AG09319 (cell line): ENCODE data around the gene DESI2.
"Not testable (repeated sequence)": the region's sequence is repeated elsewhere in the genome, so short reads cannot be mapped to it uniquely, and the experiment has no call there.

Experiments used
- DNase-seq: peaks from one replicate; pipeline ENCODE4 v3.0.0-alpha.2; 2010; ENCODE audit warnings: low read depth; ENCODE audit errors: extremely low read depth
- TF ChIP-seq, protein P1 (sequence below): IDR thresholded peaks from 2 replicates; pipeline ENCODE4 v1.5.1; 2011; ENCODE audit warnings: low read depth, mild to moderate bottlenecking, inconsistent platforms, low read length, moderate library complexity

The DESI2 gene

GRCh38 chr1:244735876-244736561 is 83.1 kb downstream of the DESI2 start:
- no peak for DNase-seq
- TF ChIP-seq, protein P1, sequence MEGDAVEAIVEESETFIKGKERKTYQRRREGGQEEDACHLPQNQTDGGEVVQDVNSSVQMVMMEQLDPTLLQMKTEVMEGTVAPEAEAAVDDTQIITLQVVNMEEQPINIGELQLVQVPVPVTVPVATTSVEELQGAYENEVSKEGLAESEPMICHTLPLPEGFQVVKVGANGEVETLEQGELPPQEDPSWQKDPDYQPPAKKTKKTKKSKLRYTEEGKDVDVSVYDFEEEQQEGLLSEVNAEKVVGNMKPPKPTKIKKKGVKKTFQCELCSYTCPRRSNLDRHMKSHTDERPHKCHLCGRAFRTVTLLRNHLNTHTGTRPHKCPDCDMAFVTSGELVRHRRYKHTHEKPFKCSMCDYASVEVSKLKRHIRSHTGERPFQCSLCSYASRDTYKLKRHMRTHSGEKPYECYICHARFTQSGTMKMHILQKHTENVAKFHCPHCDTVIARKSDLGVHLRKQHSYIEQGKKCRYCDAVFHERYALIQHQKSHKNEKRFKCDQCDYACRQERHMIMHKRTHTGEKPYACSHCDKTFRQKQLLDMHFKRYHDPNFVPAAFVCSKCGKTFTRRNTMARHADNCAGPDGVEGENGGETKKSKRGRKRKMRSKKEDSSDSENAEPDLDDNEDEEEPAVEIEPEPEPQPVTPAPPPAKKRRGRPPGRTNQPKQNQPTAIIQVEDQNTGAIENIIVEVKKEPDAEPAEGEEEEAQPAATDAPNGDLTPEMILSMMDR, result no peak

GRCh38 chr1:244739140-244739539 is 86.2 kb downstream of the DESI2 start:
- not testable (repeated sequence) for DNase-seq

DNA sequence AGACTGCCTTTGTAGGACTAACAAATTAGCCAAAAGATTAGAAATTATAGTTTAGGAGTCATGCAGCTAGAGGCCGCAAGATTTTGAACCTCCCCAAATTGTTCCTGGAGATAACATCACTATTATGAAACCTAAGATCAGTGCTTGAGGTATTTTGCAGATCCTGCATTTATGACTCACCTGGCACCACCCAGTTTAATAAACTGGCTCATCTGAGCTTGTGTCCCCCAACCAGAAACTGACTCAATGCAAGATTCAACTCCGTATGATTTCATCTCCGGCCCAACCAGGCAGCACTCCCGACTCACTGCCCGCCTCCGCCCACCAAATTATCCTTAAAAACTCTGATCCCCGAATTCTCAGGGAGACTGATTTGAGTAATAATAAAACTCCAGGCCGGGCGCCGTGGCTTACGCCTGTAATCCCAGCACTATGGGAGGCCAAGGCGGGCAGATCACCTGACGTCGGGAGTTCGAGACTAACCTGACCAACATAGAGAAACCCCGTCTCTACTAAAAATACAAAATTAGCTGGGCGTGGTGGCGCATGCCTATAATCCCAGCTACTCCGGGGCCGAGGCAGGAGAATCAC is 87.2 kb downstream of the DESI2 start:
- DNase-seq, result not testable (repeated sequence)

DNA sequence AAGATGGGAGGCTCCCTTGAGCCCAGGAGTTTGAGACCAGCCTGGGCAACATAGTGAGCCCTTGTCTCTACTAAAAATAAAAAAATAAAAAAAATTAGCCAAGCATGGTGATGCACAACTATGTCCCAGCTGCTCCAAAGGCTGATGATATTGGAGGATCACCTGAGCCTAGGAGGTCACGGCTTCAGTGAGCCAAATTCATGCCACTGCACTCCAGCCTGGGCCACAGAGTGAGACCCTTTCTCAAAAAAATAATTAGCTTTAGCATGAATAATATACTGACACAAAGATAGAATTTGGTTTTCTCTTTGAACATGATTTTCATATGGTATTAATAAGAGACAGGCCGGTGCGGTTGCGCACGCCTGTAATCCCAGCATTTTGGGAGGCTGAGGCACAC is 88.8 kb downstream of the DESI2 start:
- no peak for DNase-seq
- TF ChIP-seq, protein P1, result no peak

DNA sequence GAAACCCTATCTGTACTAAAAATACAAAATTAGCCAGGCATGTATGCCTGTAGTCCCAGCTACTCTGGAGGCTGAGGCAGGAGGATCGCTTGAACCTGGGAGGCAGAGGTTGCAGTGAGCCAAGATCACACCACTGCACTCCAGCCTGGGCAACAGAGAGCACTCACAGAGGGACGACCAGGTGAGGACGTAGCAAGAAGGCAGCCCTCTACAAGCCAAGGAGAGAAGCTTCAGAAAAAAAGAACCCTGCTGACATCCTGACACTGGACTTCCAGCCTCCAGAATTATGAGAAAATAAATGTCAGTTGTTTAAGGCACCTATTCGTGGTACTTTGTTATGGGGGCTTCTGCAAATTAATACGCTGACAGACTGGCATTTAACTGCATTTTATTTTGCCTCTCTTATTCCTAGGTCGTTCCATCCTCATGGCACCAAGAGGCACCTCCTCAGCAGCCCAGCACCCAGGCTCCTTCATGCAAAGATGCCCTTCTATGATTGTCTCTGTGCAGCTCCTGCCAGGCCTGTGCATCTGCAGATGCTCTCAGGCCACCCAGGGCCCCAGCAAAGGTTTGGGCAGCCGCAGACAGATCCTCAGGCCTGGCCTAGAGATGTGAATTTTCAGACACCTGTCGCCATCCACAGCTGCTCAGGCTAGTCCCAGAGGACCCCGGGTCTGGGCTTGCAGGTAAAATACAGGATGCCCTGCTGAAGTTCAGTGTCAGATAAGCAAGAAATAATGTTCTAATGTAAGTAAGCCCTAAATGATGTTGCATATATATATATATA is 96.5 kb downstream of the DESI2 start:
- no peak for DNase-seq
- TF ChIP-seq, protein P1, result no peak

- no peak for DNase-seq
- TF ChIP-seq, protein P1, result no peak
Observed at GRCh38 chr1:244751271-244751895, 98.5 kb downstream of the DESI2 start.

DNA sequence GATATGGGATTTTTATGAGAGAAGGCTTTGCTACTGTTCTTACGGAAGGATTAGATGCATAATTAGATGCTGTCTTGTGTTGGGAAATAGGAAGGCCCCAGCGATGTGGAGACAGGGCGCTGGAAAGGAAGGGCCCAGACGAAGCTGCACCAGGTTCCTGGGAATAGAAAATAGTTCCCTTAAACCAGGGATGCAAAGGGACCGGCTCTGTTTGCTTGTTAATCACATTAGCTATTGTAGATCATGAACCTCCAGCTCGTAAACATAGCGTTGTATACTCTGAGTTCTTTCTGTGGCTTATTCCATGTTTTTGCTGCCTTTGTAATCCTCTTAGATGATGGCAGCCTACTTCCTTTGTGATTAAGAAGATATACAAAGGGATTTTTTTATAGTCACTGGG is 102.7 kb downstream of the DESI2 start:
- TF ChIP-seq, protein P1, result no peak
- DNase-seq, result no peak
